ENCODE measurements around the gene GLI3.

Gene GLI3

GRCh38 chr7:42105554-42106358, 131.3 kb downstream of the GLI3 start:
- DNase-seq (ENCODE audit: low read depth): no peak

- DNase-seq (ENCODE audit: low read depth): no peak
Measured at GRCh38 chr7:42104694-42105093, 132.3 kb downstream of the GLI3 start.

GRCh38 chr7:42104231-42104630, 132.8 kb downstream of the GLI3 start:
- DNase-seq (ENCODE audit: low read depth): no peak

GRCh38 chr7:42103456-42103855, 133.6 kb downstream of the GLI3 start:
- no peak for DNase-seq (ENCODE audit: low read depth)

GRCh38 chr7:42103020-42103419, 134.0 kb downstream of the GLI3 start:
- DNase-seq (ENCODE audit: low read depth): no peak

- DNase-seq (ENCODE audit: low read depth): no peak
Measured at GRCh38 chr7:42102301-42102700, 134.7 kb downstream of the GLI3 start.

- no peak for DNase-seq (ENCODE audit: low read depth)
Measured at GRCh38 chr7:42100156-42100508, 136.9 kb downstream of the GLI3 start.

- DNase-seq (ENCODE audit: low read depth): no peak
Measured at GRCh38 chr7:42099470-42100155, 137.4 kb downstream of the GLI3 start.

GRCh38 chr7:42099066-42099465, 137.9 kb downstream of the GLI3 start:
- DNase-seq (ENCODE audit: low read depth): no peak

GRCh38 chr7:42097752-42098151, 139.3 kb downstream of the GLI3 start:
- no peak for DNase-seq (ENCODE audit: low read depth)

- no peak for DNase-seq (ENCODE audit: low read depth)
Measured at GRCh38 chr7:42096681-42097561, 140.1 kb downstream of the GLI3 start.

GRCh38 chr7:42096268-42096667, 140.7 kb downstream of the GLI3 start:
- DNase-seq (ENCODE audit: low read depth): no peak

- no peak for DNase-seq (ENCODE audit: low read depth)
Measured at GRCh38 chr7:42095791-42096190, 141.2 kb downstream of the GLI3 start.

GRCh38 chr7:42093349-42093905, 143.6 kb downstream of the GLI3 start:
- no peak for DNase-seq (ENCODE audit: low read depth)

GRCh38 chr7:42091461-42092291, 145.3 kb downstream of the GLI3 start:
- no peak for DNase-seq (ENCODE audit: low read depth)

GRCh38 chr7:42090806-42091205, 146.2 kb downstream of the GLI3 start:
- DNase-seq (ENCODE audit: low read depth): no peak

GRCh38 chr7:42090056-42090455, 147.0 kb downstream of the GLI3 start:
- DNase-seq (ENCODE audit: low read depth): no peak

GRCh38 chr7:42087616-42088015, 149.4 kb downstream of the GLI3 start:
- no peak for DNase-seq (ENCODE audit: low read depth)

- DNase-seq (ENCODE audit: low read depth): no peak
Measured at GRCh38 chr7:42085531-42085930, 151.5 kb downstream of the GLI3 start.

GRCh38 chr7:42084263-42084662, 152.7 kb downstream of the GLI3 start:
- DNase-seq (ENCODE audit: low read depth): no peak

- DNase-seq (ENCODE audit: low read depth): no peak
Measured at GRCh38 chr7:42083284-42083683, 153.7 kb downstream of the GLI3 start.

Data from stimulated activated CD8-positive, alpha-beta memory T cell treated with anti-CD3 and anti-CD28 coated beads, Interleukin-12 subunit alpha, Interleukin-12 subunit beta, amount 100 ng/mL, for 4 hours (primary cell).